Inflammatory macrophage treated with lipopolysaccharide for 1 hour (primary cell): Measurements from ENCODE around the gene SYCP1.
"Not testable (repeated sequence)": the region's sequence is repeated elsewhere in the genome, so short reads cannot be mapped to it uniquely, and the experiment has no call there.

Source experiments
- DNase-seq, 2 donors: peaks; one replicate each; pipeline ENCODE4 v3.0.0-alpha.2; 2020 to 2022

Gene SYCP1

GRCh38 chr1:114854693-114855320 is at the start of gene SYCP1:
Gene SYCP1, plus strand, starts transcription at chr1:114854863. Its CDS starts 602 bp downstream, at chr1:114855465.
- no peak for DNase-seq

- no peak for DNase-seq
Observed at GRCh38 chr1:114819869-114820268, 34.8 kb upstream of the SYCP1 start.

GRCh38 chr1:114820392-114820791 is 34.3 kb upstream of the SYCP1 start:
- DNase-seq: no peak

- no peak for DNase-seq
Observed at GRCh38 chr1:114821978-114822377, 32.7 kb upstream of the SYCP1 start.

GRCh38 chr1:114828251-114828650 is 26.4 kb upstream of the SYCP1 start:
- no peak for DNase-seq

- not testable (repeated sequence) for DNase-seq
Observed at GRCh38 chr1:114830075-114830474, 24.6 kb upstream of the SYCP1 start.

- no peak for DNase-seq
Observed at GRCh38 chr1:114831276-114831994, 23.2 kb upstream of the SYCP1 start.

GRCh38 chr1:114832057-114832456 is 22.6 kb upstream of the SYCP1 start:
- no peak for DNase-seq

GRCh38 chr1:114833421-114833820 is 21.2 kb upstream of the SYCP1 start:
- DNase-seq: no peak

- DNase-seq: no peak
Observed at GRCh38 chr1:114844270-114844669, 10.4 kb upstream of the SYCP1 start.

- DNase-seq: no peak
Observed at GRCh38 chr1:114853584-114853983, 1.1 kb upstream of the SYCP1 start.

GRCh38 chr1:114861384-114861783 is 6.7 kb downstream of the SYCP1 start:
- no peak for DNase-seq

- no peak for DNase-seq
Observed at GRCh38 chr1:114892194-114892918, 37.7 kb downstream of the SYCP1 start.

GRCh38 chr1:114896795-114897194 is 42.1 kb downstream of the SYCP1 start:
- DNase-seq: no peak

- no peak for DNase-seq
Observed at GRCh38 chr1:114901814-114902213, 47.2 kb downstream of the SYCP1 start.

- no peak for DNase-seq
Observed at GRCh38 chr1:114902343-114902742, 47.7 kb downstream of the SYCP1 start.

- DNase-seq: no peak
Observed at GRCh38 chr1:114903480-114903879, 48.8 kb downstream of the SYCP1 start.

- DNase-seq: not testable (repeated sequence)
Observed at GRCh38 chr1:114915720-114916119, 61.1 kb downstream of the SYCP1 start.

- no peak for DNase-seq
Observed at GRCh38 chr1:114926607-114927006, 71.9 kb downstream of the SYCP1 start.

- DNase-seq: no peak
Observed at GRCh38 chr1:114927401-114927800, 72.7 kb downstream of the SYCP1 start.

- no peak for DNase-seq
Observed at GRCh38 chr1:114956570-114956969, 101.9 kb downstream of the SYCP1 start.

GRCh38 chr1:114959423-114959822 is 104.8 kb downstream of the SYCP1 start:
- no peak for DNase-seq

- no peak for DNase-seq
Observed at GRCh38 chr1:114976891-114977290, 122.2 kb downstream of the SYCP1 start.
